NCI-H774 (cell line): ENCODE results near the gene TRIO.
"Not testable (repeated sequence)": the region's sequence is repeated elsewhere in the genome, so short reads cannot be mapped to it uniquely, and the experiment has no call there.

ENCODE experiments used
- DNase-seq: peaks from one replicate; lab custom pipeline; 2025; lab: John Stamatoyannopoulos, UW

Gene TRIO

GRCh38 chr5:14435481-14435880 lies 292.3 kb downstream of the TRIO start:
- no peak for DNase-seq

DNA sequence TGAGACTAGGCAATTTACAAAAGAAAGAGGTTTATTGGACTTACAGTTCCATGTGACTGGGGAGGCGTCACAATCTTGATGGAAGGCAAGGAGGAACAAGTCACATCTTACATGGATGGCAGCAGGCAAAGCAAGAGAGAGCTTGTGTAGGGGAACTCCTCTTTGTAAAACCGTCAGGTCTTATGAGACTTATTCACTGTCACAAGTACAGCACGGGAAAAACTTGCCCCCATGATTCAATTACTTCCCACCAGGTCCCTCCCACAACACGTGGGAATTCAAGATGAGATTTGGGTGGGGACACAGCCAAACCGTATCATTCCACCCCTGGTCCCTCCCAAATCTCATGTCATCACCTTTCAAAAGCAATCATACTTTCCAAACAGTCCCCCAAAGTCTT lies 293.0 kb downstream of the TRIO start:
- not testable (repeated sequence) for DNase-seq

- no peak for DNase-seq
Measured at GRCh38 chr5:14436801-14437542, 293.8 kb downstream of the TRIO start.

DNA sequence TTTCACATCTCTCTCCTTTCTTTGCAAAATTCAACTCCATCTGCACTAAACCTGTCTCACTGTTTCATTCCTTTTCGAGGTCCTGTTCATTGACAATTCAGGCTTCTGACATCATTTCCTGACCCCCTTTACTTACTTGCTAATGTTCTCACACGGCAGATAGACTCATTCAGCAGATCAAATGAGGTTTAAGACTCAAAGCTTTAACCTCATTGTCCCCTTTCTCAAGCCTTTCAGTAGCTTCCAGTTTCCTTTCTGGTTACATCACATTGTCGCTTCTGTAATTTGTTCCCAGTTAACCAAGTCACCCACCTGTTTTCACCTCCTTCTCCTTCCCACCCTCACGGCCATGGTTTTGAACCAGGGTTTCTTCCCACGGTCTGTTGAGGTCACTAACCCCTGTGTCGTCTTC lies 295.1 kb downstream of the TRIO start:
- no peak for DNase-seq

DNA sequence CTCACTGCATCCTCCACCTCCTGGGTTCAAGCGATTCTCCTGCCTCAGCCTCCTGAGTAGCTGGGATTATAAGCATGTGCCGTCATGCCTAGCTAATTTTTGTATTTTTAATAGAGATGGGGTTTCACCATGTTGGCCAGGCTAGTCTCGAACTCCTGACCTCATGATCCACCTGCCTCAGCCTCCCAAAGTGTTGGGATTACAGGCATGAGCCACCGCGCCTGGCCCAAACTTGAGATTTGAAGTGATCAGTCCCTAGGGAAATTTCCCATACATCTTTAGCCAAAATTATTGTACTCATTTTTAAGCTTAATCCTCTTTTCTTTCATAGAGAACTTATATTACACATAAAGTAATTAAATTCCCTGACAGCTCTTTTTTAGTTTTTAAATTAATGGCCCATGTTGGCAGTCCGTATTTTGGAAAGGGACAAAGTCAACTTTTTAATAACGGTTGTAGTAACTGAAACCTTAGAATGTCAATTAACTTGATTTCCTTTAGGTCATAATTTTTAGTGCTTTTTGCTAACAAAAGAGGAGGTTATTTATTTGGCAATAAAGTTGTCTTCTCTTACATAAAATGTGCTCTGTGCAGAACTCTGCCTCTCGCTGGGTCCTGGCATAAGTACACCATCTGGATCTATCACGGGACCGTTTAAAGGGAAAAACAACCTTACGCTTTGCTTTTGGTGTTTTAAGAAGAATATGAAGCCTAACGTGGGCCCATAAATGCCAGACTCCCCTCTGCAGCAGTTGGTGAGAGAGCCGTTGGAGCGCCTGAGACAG lies 296.1 kb downstream of the TRIO start:
- DNase-seq: no peak

GRCh38 chr5:14440223-14440581 lies 297.1 kb downstream of the TRIO start:
- no peak for DNase-seq

- no peak for DNase-seq
Measured at GRCh38 chr5:14440582-14441431, 297.7 kb downstream of the TRIO start.

- DNase-seq: no peak
Measured at GRCh38 chr5:14441641-14442040, 298.5 kb downstream of the TRIO start.

DNA sequence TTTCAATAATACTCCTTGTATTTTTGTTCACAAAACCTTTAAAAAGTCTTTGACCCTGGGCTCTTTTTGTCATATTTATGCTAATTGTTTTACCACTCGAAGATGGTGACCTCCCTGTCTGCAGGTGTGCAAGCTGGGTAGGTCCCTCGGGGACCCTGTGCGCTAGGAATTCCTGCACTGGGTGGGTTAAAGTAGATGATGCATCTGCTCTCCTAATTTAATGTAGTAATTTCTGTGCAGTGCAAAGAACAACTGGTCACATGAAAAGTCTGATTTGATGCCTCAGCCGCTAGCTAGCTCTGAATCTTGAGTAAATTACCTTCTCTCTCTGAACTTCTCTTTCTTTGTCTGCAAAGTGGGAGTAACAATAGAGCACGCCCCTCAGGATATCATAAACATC lies 299.4 kb downstream of the TRIO start:
- no peak for DNase-seq

GRCh38 chr5:14443671-14444093 lies 300.5 kb downstream of the TRIO start:
- DNase-seq: no peak

- DNase-seq: no peak
Measured at GRCh38 chr5:14444161-14444560, 301.0 kb downstream of the TRIO start.

- DNase-seq: no peak
Measured at GRCh38 chr5:14445013-14445412, 301.9 kb downstream of the TRIO start.

DNA sequence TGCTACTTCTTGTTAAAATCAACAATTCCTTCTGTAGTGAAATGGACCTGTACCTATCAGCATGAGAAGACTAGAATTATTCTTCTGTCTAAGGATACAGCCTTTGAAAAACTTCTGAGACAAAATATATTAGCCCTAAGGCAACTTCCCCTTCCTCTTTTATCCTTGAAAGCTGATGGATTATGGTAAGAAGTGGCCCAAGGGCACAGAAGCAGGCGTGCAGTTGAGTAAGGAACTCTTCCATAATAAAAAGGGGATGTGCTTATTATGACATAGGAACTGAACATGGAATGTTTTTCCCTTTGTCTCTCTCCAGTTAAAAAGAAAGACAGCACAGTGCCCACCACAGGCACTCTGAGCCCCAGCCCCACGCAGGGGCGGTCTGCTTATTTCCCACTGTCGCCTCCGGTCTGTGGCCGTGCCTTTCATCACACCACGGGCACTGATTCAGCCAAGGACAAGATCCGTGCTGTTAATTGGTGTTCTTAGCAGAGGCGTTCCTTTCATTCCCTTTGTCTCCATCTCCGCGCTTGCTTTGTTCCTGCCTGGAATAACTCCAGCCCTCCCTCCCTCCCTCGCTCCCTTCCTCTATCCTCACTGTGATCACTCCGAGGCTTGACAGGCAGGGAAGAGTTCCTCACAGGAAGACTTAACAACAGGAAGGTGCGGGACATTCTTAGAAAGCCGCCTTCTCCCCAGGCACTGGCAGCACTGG lies 302.6 kb downstream of the TRIO start:
- DNase-seq: peak; percentile 30

GRCh38 chr5:14447958-14448911 lies 305.1 kb downstream of the TRIO start:
- no peak for DNase-seq

- no peak for DNase-seq
Measured at GRCh38 chr5:14449052-14449661, 306.0 kb downstream of the TRIO start.

- DNase-seq: no peak
Measured at GRCh38 chr5:14450018-14450524, 306.9 kb downstream of the TRIO start.

DNA sequence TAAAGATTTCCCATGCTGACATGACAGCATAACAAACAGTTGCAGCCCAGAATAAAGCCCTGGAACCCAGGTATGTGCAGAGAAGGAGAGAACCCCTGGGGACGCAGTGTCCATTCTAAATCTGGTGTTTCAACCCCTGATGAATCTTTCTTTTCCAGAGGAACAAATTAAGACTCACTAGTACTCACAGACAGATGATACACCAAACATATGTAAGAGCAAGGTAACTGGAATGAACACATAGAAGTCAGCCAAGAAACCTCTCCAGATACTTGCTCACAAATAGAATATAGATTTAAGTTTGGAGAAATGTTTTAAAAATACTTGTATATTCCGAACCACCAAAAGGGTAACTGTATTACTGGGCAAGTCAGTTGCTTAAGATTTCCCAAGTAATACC lies 307.6 kb downstream of the TRIO start:
- no peak for DNase-seq

DNA sequence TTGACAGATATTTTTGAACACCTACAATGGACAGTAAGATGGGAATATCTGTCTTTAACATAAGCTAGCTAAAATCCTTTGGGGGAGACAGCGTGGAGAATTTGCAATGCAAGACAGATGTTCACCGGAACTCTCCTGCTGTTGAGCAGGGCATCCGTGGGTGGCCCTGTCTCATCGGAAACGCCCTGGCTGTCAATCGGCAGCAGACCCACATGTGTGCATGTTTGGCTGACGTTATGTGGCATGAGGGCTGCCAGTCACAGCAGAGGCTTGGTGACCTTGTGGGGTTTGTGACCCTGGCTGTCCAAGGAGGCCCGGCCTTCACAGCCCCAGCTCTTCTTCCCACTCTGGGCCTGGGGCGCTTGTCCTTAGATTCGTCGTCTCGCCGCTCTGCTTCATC lies 308.7 kb downstream of the TRIO start:
- no peak for DNase-seq

GRCh38 chr5:14452685-14453454 lies 309.7 kb downstream of the TRIO start:
- no peak for DNase-seq
